A673 (cell line): Measurements from ENCODE around the gene PCDHGA9. TPM values are rescaled to one million over a fixed set of nuclear protein-coding genes. Genes with fewer than 3 reads are reported as not detected.
A peak's percentile ranks its signal among the peaks of the same experiment; 100 is the strongest.

ENCODE experiments used
- Bru-seq: library from RNA; stranded (reverse); fragments of 400-500 nt; gene quantifications from one replicate; lab custom pipeline; 2021; lab: Mats Ljungman, UMichigan
- BruChase-seq, 2 experiments: library from RNA; stranded (reverse); fragments of 400-500 nt; gene quantifications; one replicate each; lab custom pipeline; 2021; lab: Mats Ljungman, UMichigan
- BruUV-seq: library from RNA; stranded (reverse); fragments of 400-500 nt; replicated peaks from 2 replicates; lab custom pipeline; 2021; lab: Mats Ljungman, UMichigan
- CTCF ChIA-PET: fragments of 300-600 bp; sonication (Branson Sonifier 250); formaldehyde crosslinking; loops from one replicate; lab custom pipeline; 2022; ENCODE audit warnings: antibody characterized with exemption; lab: Charles Lee
- POLR2A ChIA-PET: fragments of 300-600 bp; sonication (Branson Sonifier 250); formaldehyde crosslinking; loops from one replicate; lab custom pipeline; 2022; ENCODE audit warnings: antibody characterized with exemption; ENCODE audit not compliant: low non-redundant PET; lab: Charles Lee
- DNase-seq: peaks from one replicate; pipeline ENCODE4 v3.0.0-alpha.2; 2015; ENCODE audit warnings: low spot score
- H3K27ac ChIP-seq: fragments of 200-600 bp; sonication (generic); 2 replicates; pipeline ENCODE4 v1.5.1; 2016; ENCODE audit warnings: mixed run types, low read depth, mild to moderate bottlenecking, mixed read lengths, antibody characterized with exemption, low read length; ENCODE audit not compliant: poor library complexity, severe bottlenecking
- H3K27me3 ChIP-seq: fragments of 200-600 bp; sonication (generic); replicated peaks from 2 replicates; pipeline ENCODE4 v1.6.1; 2017; ENCODE audit warnings: mixed run types, low read depth, mild to moderate bottlenecking, mixed read lengths, antibody characterized with exemption, low read length; ENCODE audit not compliant: insufficient read depth, poor library complexity
- H3K36me3 ChIP-seq: fragments of 200-600 bp; sonication (generic); 2 replicates; pipeline ENCODE4 v1.6.1; 2016; ENCODE audit warnings: mixed run types, mild to moderate bottlenecking, mixed read lengths, antibody characterized with exemption, low read length; ENCODE audit not compliant: insufficient read depth, poor library complexity, severe bottlenecking
- H3K4me1 ChIP-seq: fragments of 200-600 bp; sonication (generic); 2 replicates; pipeline ENCODE4 v1.6.1; 2017; ENCODE audit warnings: mixed run types, mild to moderate bottlenecking, mixed read lengths, antibody characterized with exemption, low read length; ENCODE audit not compliant: insufficient read depth, poor library complexity, severe bottlenecking
- H3K4me3 ChIP-seq: fragments of 200-600 bp; sonication (generic); 2 replicates; pipeline ENCODE4 v1.5.1; 2016; ENCODE audit warnings: low read depth, mixed run types, mild to moderate bottlenecking, mixed read lengths, low read length; ENCODE audit not compliant: poor library complexity, severe bottlenecking
- H3K9me3 ChIP-seq: fragments of 200-600 bp; sonication (generic); 2 replicates; pipeline ENCODE4 v1.6.1; 2016; ENCODE audit warnings: mixed run types, low read depth, mild to moderate bottlenecking, mixed read lengths, antibody characterized with exemption, low read length; ENCODE audit not compliant: poor library complexity, severe bottlenecking
- CTCF ChIP-seq: fragments of 300-800, 200-600 bp; sonication (generic); conservative IDR thresholded peaks from 2 replicates; pipeline ENCODE4 v1.5.1; 2017; ENCODE audit warnings: low read depth, mild to moderate bottlenecking, antibody characterized with exemption, low read length, moderate library complexity, mixed read lengths
- EZH2 ChIP-seq: fragments of 200-600 bp; sonication (generic); IDR thresholded peaks from 2 replicates; pipeline ENCODE4 v1.6.1; 2017; ENCODE audit warnings: borderline replicate concordance, low read depth, mild to moderate bottlenecking, mixed read lengths, antibody characterized with exemption, low read length; ENCODE audit not compliant: poor library complexity, severe bottlenecking
- intact Hi-C: fragments of 100-400 bp; cut with micrococcal nuclease; formaldehyde crosslinking; loops from one replicate; pipeline ENCODE4 v1.10.0; 2022; ENCODE audit not compliant: unreplicated experiment
- long read RNA-seq: library from polyadenylated mRNA; stranded (forward); transcript quantifications from one replicate; pipeline ENCODE4 v2.0.0, GENCODE V29; 2022
- total RNA-seq: library from RNA; stranded (reverse); gene quantifications from 2 replicates; pipeline ENCODE4 v1.2.3, GENCODE V29; 2021

Gene PCDHGA9
- 5.0 and 6.6 TPM in 2 replicates for total RNA-seq
- percentile 85 among the genes with signal in this experiment for Bru-seq, nascent RNA
- BruChase-seq, experiment 1, labeled RNA remaining after a 2-hour chase = percentile 93 among the genes with signal in this experiment
- percentile 91 among the genes with signal in this experiment for BruChase-seq, experiment 2, labeled RNA remaining after a 6-hour chase
- long read RNA-seq = 0 reads

GRCh38 chr5:141402553-141403243 lies at the start of gene PCDHGA9:
Gene PCDHGA9, plus strand, starts transcription at chr5:141402778. Its CDS starts 175 bp downstream, at chr5:141402953.
- BruUV-seq = no TSS peak
- intact Hi-C loops = no loop called here
- Histone ChIP-seq H3K36me3 (peaks cover 44% of the 10 kb centered on the region), H3K9me3 (peaks cover 81% of the 10 kb centered on the region), H3K4me3 (no peak within 1 kb of the TSS), H3K4me1 (no peaks in the 10 kb centered on the region), H3K27ac (no peak within 1 kb of the TSS), H3K27me3 (no peaks in the 10 kb centered on the region)
- ChIA-PET CTCF (no interaction called here), POLR2A (no interaction called here)
- TF ChIP-seq EZH2 (no peak), CTCF (peak; percentile 28; the same call in 1 of the 2 replicates)
- DNase-seq = peak; percentile 25

- POLR2A ChIA-PET = no interaction called here
These were observed 47.6 kb upstream of the PCDHGA9 start, which contains the start of gene PCDHGA4 for GRCh38 chr5:141354900-141355469. Gene PCDHGA4, plus strand, starts transcription at chr5:141355021. Its CDS starts 87 bp downstream, at chr5:141355108.

GRCh38 chr5:141355641-141356040 lies 46.9 kb upstream of the PCDHGA9 start:
- Histone ChIP-seq H3K27me3 (no peaks in the 10 kb centered on the region), H3K9me3 (peaks cover 46% of the 10 kb centered on the region), H3K36me3 (no peaks in the 10 kb centered on the region), H3K4me3 (no peak overlapping the region), H3K4me1 (no peaks in the 10 kb centered on the region), H3K27ac (no peak overlapping the region)
- DNase-seq = no peak
- ChIA-PET POLR2A (no interaction called here), CTCF (no interaction called here)
- BruUV-seq = no TSS peak
- TF ChIP-seq EZH2 (no peak), CTCF (no peak)
- intact Hi-C loops = no loop called here

More at GRCh38 chr5:141354900-141355469, 47.6 kb upstream of the PCDHGA9 start, which contains the start of gene PCDHGA4:
- no peak within 1 kb of the TSS for H3K4me3 ChIP-seq
- intact Hi-C loops = loop anchor here (5.0 kb wide), 1 partner anchor 207 kb away; no protein-coding TSS in a partner anchor
- no peaks in the 10 kb centered on the region for H3K4me1 ChIP-seq
- no peaks in the 10 kb centered on the region for H3K36me3 ChIP-seq
- DNase-seq = no peak
- H3K9me3 ChIP-seq = peaks cover 45% of the 10 kb centered on the region
- no TSS peak for BruUV-seq
- H3K27me3 ChIP-seq = no peaks in the 10 kb centered on the region
- CTCF ChIA-PET = no interaction called here
- no peak within 1 kb of the TSS for H3K27ac ChIP-seq
- TF ChIP-seq CTCF (peak; percentile 50), EZH2 (no peak)
